Calu3 (cell line): ENCODE results near the gene SLC44A1. TPM values are rescaled to one million over a fixed set of nuclear protein-coding genes. Genes with fewer than 3 reads are reported as not detected.
A peak's percentile ranks its signal among the peaks of the same experiment; 100 is the strongest.

Experiments
- BruUV-seq: library from RNA; stranded (reverse); fragments of 400-500 nt; replicated peaks from 2 replicates; lab custom pipeline; 2021; lab: Mats Ljungman, UMichigan
- CTCF ChIA-PET: fragments of 300-600 bp; sonication (Branson Sonifier 250); formaldehyde crosslinking; loops from one replicate; lab custom pipeline; 2022; ENCODE audit warnings: antibody characterized with exemption; lab: Charles Lee
- DNase-seq: peaks from one replicate; pipeline ENCODE4 v3.0.0; 2022
- H3K27ac Mint-ChIP-seq: one replicate; pipeline ENCODE4 v1.8.0; 2022; ENCODE audit warnings: mixed read lengths; ENCODE audit not compliant: unreplicated experiment
- H3K27me3 Mint-ChIP-seq: one replicate; pipeline ENCODE4 v1.8.0; 2022; ENCODE audit warnings: mixed read lengths; ENCODE audit not compliant: unreplicated experiment
- H3K36me3 Mint-ChIP-seq: one replicate; pipeline ENCODE4 v1.8.0; 2022; ENCODE audit warnings: mild to moderate bottlenecking, moderate library complexity, mixed read lengths; ENCODE audit not compliant: insufficient read depth, unreplicated experiment
- H3K4me1 Mint-ChIP-seq: one replicate; pipeline ENCODE4 v1.8.0; 2022; ENCODE audit warnings: mild to moderate bottlenecking, low read depth, mixed read lengths; ENCODE audit not compliant: unreplicated experiment
- H3K4me3 Mint-ChIP-seq: one replicate; pipeline ENCODE4 v1.8.0; 2022; ENCODE audit warnings: mild to moderate bottlenecking, low read depth, moderate library complexity, mixed read lengths; ENCODE audit not compliant: unreplicated experiment
- H3K9me3 Mint-ChIP-seq: one replicate; pipeline ENCODE4 v1.8.0; 2022; ENCODE audit warnings: low read depth, mixed read lengths; ENCODE audit not compliant: unreplicated experiment
- CTCF ChIP-seq: fragments of 200-600 bp; IDR thresholded peaks from one replicate; pipeline ENCODE4 v1.8.0; 2022; ENCODE audit warnings: antibody characterized with exemption; ENCODE audit not compliant: unreplicated experiment
- intact Hi-C: fragments of 100-400 bp; cut with micrococcal nuclease; formaldehyde crosslinking; loops from one replicate; pipeline ENCODE4 v1.10.0; 2022; ENCODE audit not compliant: unreplicated experiment
- total RNA-seq: library from RNA; stranded (reverse); gene quantifications from 2 replicates; pipeline ENCODE4 v1.2.3, GENCODE V29; 2022

The SLC44A1 gene
- total RNA-seq, 1 experiment from 2014 or later, result 41.2 TPM

DNA sequence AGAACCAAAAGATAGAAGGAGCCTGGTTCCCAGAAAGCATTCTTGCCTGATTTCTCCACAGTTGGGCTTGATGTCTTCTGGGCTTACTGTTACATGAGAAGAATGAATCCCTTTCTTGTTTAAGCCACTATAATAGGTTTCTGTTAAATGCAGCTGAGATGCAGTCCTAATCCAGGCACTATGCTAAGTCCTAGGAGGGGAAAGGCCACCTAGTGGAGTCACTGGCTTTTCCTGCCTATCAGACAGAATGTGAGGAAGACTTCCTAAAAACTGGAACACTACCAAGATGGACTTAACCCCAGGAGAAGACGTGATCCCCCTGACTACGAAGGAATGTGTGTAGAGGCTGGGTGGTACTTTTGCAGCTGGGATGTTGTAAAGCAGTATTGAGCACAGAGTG, 169.1 kb downstream of the SLC44A1 start:
- DNase-seq, result peak; percentile 14
- no TSS peak for BruUV-seq
- TF ChIP-seq CTCF, result no peak
- Mint-ChIP-seq H3K27ac (peak overlapping the region; percentile 35), H3K27me3 (no peaks in the 10 kb centered on the region), H3K36me3 (no peaks in the 10 kb centered on the region), H3K4me1 (no peaks in the 10 kb centered on the region), H3K4me3 (no peak overlapping the region), H3K9me3 (no peaks in the 10 kb centered on the region)
- CTCF ChIA-PET, result interaction anchor here (1.6 kb wide), 1 partner anchor 169 kb away, joined by 5 read pairs; the partner anchor contains the start of gene SLC44A1
- intact Hi-C loops, result loop anchor here (5.0 kb wide), 1 partner anchor 166 kb away; no protein-coding TSS in a partner anchor

- H3K9me3 Mint-ChIP-seq, result no peaks in the 10 kb centered on the region
- TF ChIP-seq CTCF, result peak; percentile 78
- no peaks in the 10 kb centered on the region for H3K27me3 Mint-ChIP-seq
- no peaks in the 10 kb centered on the region for H3K36me3 Mint-ChIP-seq
- no peaks in the 10 kb centered on the region for H3K4me1 Mint-ChIP-seq
- no peak overlapping the region for H3K27ac Mint-ChIP-seq
- intact Hi-C loops, result loop anchor here (1.0 to 5.0 kb wide), 5 partner anchors 168 to 634 kb away; partner anchors contain the start of gene ABCA1
- H3K4me3 Mint-ChIP-seq, result no peak overlapping the region
- BruUV-seq, result no TSS peak
- CTCF ChIA-PET, result no interaction called here
- peak; percentile 41 for DNase-seq
These were observed 170.7 kb downstream of the SLC44A1 start for GRCh38 chr9:105414947-105415661.

DNA sequence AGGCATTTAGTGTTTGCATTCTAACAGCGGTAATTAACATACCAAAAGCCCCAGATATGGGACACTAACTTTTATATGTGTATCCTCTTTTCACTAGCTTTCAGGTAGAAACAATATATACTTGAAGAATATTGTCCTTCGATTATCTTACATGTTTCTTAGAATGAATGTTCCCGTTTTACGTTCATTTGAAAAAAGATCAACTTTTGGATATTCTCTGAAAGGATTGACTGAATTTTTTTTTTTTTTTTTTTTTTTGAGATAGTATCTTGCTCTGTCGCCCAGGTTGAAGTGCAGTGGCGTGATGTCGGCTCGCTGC, 171.2 kb downstream of the SLC44A1 start:
- DNase-seq, result no peak
- no peaks in the 10 kb centered on the region for H3K36me3 Mint-ChIP-seq
- no TSS peak for BruUV-seq
- H3K9me3 Mint-ChIP-seq, result no peaks in the 10 kb centered on the region
- H3K4me3 Mint-ChIP-seq, result no peak overlapping the region
- intact Hi-C loops, result loop anchor here (1.0 to 5.0 kb wide), 4 partner anchors 256 to 634 kb away; partner anchors contain the start of gene ABCA1
- no peaks in the 10 kb centered on the region for H3K27me3 Mint-ChIP-seq
- no peaks in the 10 kb centered on the region for H3K4me1 Mint-ChIP-seq
- CTCF ChIA-PET, result no interaction called here
- no peak overlapping the region for H3K27ac Mint-ChIP-seq
- TF ChIP-seq CTCF, result no peak

GRCh38 chr9:105416840-105417239, 172.4 kb downstream of the SLC44A1 start:
- no peak for DNase-seq
- H3K9me3 Mint-ChIP-seq, result no peaks in the 10 kb centered on the region
- H3K27ac Mint-ChIP-seq, result no peak overlapping the region
- CTCF ChIA-PET, result no interaction called here
- no TSS peak for BruUV-seq
- H3K36me3 Mint-ChIP-seq, result no peaks in the 10 kb centered on the region
- no peak for TF ChIP-seq CTCF
- no peaks in the 10 kb centered on the region for H3K4me1 Mint-ChIP-seq
- intact Hi-C loops, result loop anchor here (5.0 kb wide), 2 partner anchors 490 to 555 kb away; partner anchors contain the start of gene ABCA1
- H3K4me3 Mint-ChIP-seq, result no peak overlapping the region
- H3K27me3 Mint-ChIP-seq, result no peaks in the 10 kb centered on the region
